Measurements from ENCODE around the gene NUP210L.

NUP210L gene

GRCh38 chr1:153962088-153963029, 192.5 kb downstream of the NUP210L start:
- no peak for DNase-seq

GRCh38 chr1:153961421-153961820, 193.5 kb downstream of the NUP210L start:
- no peak for DNase-seq

GRCh38 chr1:153960206-153960605, 194.7 kb downstream of the NUP210L start:
- DNase-seq: no peak

- DNase-seq: no peak
Measured at GRCh38 chr1:153959454-153959853, 195.4 kb downstream of the NUP210L start.

- DNase-seq: no peak
Measured at GRCh38 chr1:153958961-153959260, 196.0 kb downstream of the NUP210L start.

- peak; percentile 98 for DNase-seq
Measured at GRCh38 chr1:153958111-153958960, 196.5 kb downstream of the NUP210L start, which contains the start of gene CRTC2. Gene CRTC2 (minus strand): TSS chr1:153958612. CDS start chr1:153958497, 115 bp downstream.

- DNase-seq: no peak
Measured at GRCh38 chr1:153957744-153958110, 197.1 kb downstream of the NUP210L start.

GRCh38 chr1:153956997-153957715, 197.7 kb downstream of the NUP210L start:
- DNase-seq: no peak

GRCh38 chr1:153954826-153955225, 200.0 kb downstream of the NUP210L start:
- no peak for DNase-seq

- DNase-seq: no peak
Measured at GRCh38 chr1:153953859-153954365, 201.0 kb downstream of the NUP210L start.

GRCh38 chr1:153951801-153952200, 203.1 kb downstream of the NUP210L start:
- DNase-seq: no peak

GRCh38 chr1:153951183-153951582, 203.7 kb downstream of the NUP210L start:
- DNase-seq: no peak

- DNase-seq: peak; percentile 55
Measured at GRCh38 chr1:153946622-153947241, 208.1 kb downstream of the NUP210L start, which contains the start of gene DENND4B. Gene DENND4B (minus strand): TSS chr1:153946718. CDS start chr1:153944374, 2,344 bp downstream.

- no peak for DNase-seq
Measured at GRCh38 chr1:153945795-153946621, 208.9 kb downstream of the NUP210L start.

GRCh38 chr1:153945131-153945794, 209.6 kb downstream of the NUP210L start:
- no peak for DNase-seq

GRCh38 chr1:153944827-153945117, 210.1 kb downstream of the NUP210L start:
- no peak for DNase-seq

GRCh38 chr1:153944005-153944826, 210.7 kb downstream of the NUP210L start:
- no peak for DNase-seq

GRCh38 chr1:153942766-153943549, 211.9 kb downstream of the NUP210L start:
- no peak for DNase-seq

Data from DMS79 (cell line).